ENCODE results near the gene TSLP. TPM values are rescaled to one million over a fixed set of nuclear protein-coding genes. Genes with fewer than 3 reads are reported as not detected.

TSLP gene
- total and polyA plus RNA-seq, 2 of the 8 experiments (the other 6 are each of a cell fraction or from before 2014, with no cell fraction given), result 0.39 to 1.9 TPM

DNA sequence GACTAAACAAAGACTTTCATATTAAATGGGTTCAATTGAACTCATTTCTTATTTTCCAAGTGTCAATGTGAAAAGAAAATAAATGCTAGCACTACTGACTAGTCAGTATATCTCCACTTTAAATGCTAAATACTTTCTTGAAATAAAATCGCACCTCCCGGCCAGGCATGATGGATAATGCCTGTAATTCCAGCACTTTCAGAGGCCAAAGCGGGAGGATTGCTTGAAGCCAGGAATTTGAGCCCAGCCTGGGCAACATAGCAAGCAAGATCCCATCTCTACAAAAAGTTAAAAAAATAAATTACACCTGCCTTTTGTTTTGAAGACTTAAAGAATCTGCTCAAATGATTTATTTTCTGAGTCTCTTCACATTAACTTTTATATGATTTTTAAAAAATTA, 55.4 kb downstream of the TSLP start (continued):
- TF ChIP-seq, protein P1, sequence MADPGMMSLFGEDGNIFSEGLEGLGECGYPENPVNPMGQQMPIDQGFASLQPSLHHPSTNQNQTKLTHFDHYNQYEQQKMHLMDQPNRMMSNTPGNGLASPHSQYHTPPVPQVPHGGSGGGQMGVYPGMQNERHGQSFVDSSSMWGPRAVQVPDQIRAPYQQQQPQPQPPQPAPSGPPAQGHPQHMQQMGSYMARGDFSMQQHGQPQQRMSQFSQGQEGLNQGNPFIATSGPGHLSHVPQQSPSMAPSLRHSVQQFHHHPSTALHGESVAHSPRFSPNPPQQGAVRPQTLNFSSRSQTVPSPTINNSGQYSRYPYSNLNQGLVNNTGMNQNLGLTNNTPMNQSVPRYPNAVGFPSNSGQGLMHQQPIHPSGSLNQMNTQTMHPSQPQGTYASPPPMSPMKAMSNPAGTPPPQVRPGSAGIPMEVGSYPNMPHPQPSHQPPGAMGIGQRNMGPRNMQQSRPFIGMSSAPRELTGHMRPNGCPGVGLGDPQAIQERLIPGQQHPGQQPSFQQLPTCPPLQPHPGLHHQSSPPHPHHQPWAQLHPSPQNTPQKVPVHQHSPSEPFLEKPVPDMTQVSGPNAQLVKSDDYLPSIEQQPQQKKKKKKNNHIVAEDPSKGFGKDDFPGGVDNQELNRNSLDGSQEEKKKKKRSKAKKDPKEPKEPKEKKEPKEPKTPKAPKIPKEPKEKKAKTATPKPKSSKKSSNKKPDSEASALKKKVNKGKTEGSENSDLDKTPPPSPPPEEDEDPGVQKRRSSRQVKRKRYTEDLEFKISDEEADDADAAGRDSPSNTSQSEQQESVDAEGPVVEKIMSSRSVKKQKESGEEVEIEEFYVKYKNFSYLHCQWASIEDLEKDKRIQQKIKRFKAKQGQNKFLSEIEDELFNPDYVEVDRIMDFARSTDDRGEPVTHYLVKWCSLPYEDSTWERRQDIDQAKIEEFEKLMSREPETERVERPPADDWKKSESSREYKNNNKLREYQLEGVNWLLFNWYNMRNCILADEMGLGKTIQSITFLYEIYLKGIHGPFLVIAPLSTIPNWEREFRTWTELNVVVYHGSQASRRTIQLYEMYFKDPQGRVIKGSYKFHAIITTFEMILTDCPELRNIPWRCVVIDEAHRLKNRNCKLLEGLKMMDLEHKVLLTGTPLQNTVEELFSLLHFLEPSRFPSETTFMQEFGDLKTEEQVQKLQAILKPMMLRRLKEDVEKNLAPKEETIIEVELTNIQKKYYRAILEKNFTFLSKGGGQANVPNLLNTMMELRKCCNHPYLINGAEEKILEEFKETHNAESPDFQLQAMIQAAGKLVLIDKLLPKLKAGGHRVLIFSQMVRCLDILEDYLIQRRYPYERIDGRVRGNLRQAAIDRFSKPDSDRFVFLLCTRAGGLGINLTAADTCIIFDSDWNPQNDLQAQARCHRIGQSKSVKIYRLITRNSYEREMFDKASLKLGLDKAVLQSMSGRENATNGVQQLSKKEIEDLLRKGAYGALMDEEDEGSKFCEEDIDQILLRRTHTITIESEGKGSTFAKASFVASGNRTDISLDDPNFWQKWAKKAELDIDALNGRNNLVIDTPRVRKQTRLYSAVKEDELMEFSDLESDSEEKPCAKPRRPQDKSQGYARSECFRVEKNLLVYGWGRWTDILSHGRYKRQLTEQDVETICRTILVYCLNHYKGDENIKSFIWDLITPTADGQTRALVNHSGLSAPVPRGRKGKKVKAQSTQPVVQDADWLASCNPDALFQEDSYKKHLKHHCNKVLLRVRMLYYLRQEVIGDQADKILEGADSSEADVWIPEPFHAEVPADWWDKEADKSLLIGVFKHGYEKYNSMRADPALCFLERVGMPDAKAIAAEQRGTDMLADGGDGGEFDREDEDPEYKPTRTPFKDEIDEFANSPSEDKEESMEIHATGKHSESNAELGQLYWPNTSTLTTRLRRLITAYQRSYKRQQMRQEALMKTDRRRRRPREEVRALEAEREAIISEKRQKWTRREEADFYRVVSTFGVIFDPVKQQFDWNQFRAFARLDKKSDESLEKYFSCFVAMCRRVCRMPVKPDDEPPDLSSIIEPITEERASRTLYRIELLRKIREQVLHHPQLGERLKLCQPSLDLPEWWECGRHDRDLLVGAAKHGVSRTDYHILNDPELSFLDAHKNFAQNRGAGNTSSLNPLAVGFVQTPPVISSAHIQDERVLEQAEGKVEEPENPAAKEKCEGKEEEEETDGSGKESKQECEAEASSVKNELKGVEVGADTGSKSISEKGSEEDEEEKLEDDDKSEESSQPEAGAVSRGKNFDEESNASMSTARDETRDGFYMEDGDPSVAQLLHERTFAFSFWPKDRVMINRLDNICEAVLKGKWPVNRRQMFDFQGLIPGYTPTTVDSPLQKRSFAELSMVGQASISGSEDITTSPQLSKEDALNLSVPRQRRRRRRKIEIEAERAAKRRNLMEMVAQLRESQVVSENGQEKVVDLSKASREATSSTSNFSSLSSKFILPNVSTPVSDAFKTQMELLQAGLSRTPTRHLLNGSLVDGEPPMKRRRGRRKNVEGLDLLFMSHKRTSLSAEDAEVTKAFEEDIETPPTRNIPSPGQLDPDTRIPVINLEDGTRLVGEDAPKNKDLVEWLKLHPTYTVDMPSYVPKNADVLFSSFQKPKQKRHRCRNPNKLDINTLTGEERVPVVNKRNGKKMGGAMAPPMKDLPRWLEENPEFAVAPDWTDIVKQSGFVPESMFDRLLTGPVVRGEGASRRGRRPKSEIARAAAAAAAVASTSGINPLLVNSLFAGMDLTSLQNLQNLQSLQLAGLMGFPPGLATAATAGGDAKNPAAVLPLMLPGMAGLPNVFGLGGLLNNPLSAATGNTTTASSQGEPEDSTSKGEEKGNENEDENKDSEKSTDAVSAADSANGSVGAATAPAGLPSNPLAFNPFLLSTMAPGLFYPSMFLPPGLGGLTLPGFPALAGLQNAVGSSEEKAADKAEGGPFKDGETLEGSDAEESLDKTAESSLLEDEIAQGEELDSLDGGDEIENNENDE (IDR thresholded peaks at IDR 0.05; ENCODE audit: insufficient replicate concordance, low read length), result no peak
- no peak for TF ChIP-seq HDAC6 (IDR thresholded peaks at IDR 0.05; ENCODE audit: low read depth, low read length)
- TF ChIP-seq, protein P2, sequence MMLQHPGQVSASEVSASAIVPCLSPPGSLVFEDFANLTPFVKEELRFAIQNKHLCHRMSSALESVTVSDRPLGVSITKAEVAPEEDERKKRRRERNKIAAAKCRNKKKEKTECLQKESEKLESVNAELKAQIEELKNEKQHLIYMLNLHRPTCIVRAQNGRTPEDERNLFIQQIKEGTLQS (IDR thresholded peaks at IDR 0.05; ENCODE audit: insufficient read depth, low read depth, low read length), result no peak
- no peak for TF ChIP-seq NANOG (IDR thresholded peaks at IDR 0.05; ENCODE audit: insufficient read depth, low read depth, low read length, poor library complexity, severe bottlenecking)
- no peak for TF ChIP-seq TAF1 (IDR thresholded peaks at IDR 0.05; ENCODE audit: low read depth, low read length)
- no peak for TF ChIP-seq SRF (IDR thresholded peaks at IDR 0.05; ENCODE audit: low read depth, low read length)
- TF ChIP-seq HDAC2 (IDR thresholded peaks at IDR 0.05; ENCODE audit: borderline replicate concordance in 1 of 2, low read depth in 2 of 2, low read length in 2 of 2), result no peak
- TF ChIP-seq TAF7 (optimal IDR thresholded peaks at IDR 0.05; ENCODE audit: borderline replicate concordance, low read depth, low read length), result no peak
- TF ChIP-seq EZH2 (IDR thresholded peaks at IDR 0.05; ENCODE audit: low read depth, low read length, severe bottlenecking), result no peak
- no peak for TF ChIP-seq GTF2F1 (IDR thresholded peaks at IDR 0.05; ENCODE audit: borderline replicate concordance, low read depth, low read length)
- no peak for TF ChIP-seq POLR2A (IDR thresholded peaks at IDR 0.05; ENCODE audit: control extremely low read depth in 1 of 2, low read depth in 2 of 2, low read length in 2 of 2)
